ENCODE results near the gene LRRC71.
"Not testable (repeated sequence)": the region's sequence is repeated elsewhere in the genome, so short reads cannot be mapped to it uniquely, and the experiment has no call there.

The LRRC71 gene

DNA sequence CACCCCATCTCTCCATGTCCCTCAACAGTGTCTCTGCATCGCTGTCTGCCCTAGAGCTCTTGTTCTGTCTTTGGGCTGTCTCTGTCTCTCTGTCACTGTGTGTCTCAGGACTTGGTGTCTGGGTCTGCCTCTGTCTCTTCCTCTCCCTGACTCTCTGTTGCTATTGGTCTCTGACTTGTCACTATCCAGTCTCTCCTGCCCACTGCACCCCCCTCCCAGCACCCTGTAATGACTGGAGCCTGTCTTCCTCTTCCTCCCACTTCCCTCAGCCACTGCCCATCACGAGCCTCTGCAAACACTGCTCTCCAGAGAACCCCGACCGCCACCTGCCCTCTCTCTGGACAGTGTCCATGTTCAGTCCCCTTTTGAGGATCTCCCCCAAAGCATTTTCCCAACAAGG is 14.8 kb upstream of the LRRC71 start:
- DNase-seq = no peak

DNA sequence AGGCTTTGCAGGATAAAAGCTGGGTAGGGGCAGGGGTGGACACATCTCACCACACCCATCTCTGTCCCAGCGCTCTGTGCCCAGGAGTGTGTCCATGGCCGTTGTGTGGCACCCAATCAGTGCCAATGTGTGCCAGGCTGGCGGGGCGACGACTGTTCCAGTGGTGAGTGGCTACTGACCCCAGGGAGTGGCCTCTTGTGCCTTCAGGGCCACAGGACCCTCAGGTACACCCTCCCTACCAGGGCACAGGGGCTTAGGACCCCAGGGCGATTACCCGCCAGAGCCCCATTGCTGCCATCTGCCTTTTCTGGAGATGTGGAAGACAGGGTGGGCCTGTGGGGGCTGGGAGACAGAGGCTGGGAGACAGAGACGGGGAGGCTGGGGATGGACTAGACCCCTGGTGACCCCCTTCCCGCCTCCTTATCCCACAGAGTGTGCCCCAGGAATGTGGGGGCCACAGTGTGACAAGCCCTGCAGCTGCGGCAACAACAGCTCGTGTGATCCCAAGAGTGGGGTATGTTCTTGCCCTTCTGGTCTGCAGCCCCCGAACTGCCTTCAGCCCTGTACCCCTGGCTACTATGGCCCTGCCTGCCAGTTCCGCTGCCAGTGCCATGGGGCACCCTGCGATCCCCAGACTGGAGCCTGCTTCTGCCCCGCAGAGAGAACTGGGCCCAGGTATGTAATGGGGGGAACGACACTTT is 14.1 kb upstream of the LRRC71 start:
- no peak for DNase-seq

DNA sequence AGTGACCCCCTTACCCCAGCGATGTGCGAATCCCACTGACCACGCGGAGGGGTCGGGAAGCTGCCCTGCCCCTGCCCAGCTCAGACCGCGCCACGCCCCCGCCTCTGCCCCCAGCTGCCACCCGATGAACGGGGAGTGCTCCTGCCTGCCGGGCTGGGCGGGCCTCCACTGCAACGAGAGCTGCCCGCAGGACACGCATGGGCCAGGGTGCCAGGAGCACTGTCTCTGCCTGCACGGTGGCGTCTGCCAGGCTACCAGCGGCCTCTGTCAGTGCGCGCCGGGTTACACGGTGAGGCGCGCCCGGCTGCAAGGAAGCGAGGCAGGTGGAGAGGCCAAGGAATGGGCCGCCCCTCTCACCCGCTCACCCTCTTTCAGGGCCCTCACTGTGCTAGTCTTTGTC is 11.9 kb upstream of the LRRC71 start:
- no peak for DNase-seq

DNA sequence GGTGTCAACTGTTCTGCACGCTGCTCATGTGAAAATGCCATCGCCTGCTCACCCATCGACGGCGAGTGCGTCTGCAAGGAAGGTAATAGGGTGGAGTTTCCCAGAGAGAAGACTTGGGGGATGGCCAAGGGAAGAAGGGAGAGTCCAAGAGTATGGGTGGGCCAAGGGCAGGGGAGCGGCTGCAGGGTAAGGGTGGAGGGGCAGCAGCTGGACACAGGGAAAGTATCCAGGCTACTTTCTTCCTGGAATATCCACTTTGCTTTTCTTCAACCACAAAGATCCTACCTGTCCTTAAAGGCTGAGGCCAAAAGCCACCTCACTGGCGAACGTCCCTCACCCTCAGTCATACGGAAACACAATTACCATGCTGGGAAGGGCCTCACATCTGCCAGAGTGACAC is 11.5 kb upstream of the LRRC71 start:
- no peak for DNase-seq

DNA sequence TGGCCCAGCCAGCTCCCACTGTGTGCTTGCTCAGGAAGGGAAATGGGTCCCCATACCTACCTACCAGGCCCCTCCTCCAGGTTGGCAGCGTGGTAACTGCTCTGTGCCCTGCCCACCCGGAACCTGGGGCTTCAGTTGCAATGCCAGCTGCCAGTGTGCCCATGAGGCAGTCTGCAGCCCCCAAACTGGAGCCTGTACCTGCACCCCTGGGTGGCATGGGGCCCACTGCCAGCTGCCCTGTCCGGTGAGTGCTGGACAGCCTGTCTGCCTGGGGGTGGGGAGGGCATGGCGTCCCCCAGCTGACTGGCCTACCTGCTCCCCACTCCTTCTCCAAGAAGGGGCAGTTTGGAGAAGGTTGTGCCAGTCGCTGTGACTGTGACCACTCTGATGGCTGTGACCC is 10.8 kb upstream of the LRRC71 start:
- DNase-seq = no peak

DNA sequence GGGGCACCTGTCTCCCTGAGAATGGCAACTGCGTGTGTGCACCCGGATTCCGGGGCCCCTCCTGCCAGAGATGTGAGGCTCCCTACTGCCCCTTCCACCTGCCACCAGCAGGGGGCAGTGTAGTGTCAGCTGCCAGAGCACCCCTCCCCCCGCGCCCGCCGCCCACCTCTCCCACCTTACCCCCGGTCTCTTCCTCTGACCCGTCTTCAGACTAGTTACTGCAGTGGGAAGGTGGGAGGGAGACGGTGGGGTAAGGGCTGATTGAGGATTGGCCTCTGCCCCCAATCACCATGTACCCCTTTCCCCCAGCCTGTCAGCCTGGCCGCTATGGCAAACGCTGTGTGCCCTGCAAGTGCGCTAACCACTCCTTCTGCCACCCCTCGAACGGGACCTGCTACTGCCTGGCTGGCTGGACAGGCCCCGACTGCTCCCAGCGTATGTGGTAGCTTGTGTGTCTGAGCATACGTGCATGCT is 10.1 kb upstream of the LRRC71 start:
- DNase-seq = no peak

DNA sequence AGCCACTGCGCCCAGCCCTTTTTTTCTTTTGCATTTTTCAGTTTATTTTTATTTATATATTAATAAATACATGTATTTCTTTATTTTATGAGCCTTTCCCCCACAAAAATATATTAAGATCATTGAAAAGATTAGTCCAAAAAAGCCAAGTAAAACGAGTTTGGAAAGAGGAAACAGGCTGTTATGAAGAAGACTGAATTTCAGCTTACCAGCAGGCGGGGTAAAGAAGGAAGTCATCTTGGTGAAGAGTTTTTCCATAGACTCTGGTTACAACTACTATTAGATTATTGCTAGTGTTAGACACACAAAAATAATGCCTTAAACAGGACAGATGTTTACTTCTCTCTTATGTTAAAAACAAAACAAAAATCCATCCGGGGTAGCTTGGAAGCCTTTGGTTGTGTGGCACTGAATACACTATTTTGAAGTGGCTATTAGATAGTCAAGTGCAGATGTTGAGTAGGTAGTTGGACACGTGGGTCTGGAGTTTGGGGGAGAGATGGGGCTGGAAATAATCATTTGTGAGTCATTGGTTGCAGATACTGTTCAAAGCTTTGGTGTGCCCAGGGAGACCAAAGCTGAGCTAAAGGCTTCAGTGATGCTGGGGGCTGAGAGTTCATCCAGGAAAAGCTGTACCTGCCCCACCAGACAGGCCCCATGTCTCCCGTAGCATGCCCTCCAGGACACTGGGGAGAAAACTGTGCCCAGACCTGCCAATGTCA is 8.7 kb upstream of the LRRC71 start:
- DNase-seq = no peak

DNA sequence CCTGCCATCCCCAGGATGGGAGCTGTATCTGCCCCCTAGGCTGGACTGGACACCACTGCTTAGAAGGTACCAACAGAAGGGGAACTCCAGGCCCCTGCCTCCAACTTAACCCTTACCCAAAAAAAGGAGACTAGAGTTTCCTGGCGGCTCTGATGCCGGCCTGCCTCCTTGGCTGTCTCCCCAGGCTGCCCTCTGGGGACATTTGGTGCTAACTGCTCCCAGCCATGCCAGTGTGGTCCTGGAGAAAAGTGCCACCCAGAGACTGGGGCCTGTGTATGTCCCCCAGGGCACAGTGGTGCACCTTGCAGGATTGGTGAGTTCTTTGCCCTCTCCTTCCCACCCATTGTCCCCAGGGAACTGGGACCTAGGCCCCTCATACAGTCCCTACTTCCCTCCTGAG is 8.1 kb upstream of the LRRC71 start:
- no peak for DNase-seq

DNA sequence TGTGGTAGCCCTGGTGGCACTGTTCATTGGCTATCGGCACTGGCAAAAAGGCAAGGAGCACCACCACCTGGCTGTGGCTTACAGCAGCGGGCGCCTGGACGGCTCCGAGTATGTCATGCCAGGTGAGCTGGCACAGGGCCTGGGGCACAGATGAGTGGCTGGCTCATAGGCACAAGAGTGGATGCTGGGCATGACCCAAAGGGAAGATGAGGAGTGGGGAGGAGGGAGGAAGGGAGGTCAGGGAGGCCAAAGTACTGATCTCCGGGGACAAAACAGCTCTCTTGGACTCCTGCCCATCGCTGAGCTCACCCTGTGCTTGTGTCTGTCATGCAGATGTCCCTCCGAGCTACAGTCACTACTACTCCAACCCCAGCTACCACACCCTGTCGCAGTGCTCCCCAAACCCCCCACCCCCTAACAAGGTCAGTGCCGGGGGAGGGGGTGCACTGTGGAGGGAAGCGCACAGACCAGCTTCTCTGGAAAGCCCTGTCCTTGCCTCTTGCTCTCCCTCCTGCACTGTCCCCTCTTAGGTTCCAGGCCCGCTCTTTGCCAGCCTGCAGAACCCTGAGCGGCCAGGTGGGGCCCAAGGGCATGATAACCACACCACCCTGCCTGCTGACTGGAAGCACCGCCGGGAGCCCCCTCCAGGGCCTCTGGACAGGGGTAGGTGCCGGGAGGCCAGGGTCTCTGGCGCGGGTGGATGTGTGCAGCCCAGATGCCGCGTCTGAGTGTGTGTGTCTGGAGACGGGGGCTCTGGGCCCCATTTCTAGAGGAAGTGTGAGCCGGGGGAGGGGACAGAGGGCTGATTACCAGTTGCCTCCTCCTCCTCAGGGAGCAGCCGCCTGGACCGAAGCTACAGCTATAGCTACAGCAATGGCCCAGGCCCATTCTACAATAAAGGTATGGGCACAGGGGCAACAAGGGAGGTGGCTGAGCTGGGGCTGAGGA is 7.3 kb upstream of the LRRC71 start:
- DNase-seq = no peak

DNA sequence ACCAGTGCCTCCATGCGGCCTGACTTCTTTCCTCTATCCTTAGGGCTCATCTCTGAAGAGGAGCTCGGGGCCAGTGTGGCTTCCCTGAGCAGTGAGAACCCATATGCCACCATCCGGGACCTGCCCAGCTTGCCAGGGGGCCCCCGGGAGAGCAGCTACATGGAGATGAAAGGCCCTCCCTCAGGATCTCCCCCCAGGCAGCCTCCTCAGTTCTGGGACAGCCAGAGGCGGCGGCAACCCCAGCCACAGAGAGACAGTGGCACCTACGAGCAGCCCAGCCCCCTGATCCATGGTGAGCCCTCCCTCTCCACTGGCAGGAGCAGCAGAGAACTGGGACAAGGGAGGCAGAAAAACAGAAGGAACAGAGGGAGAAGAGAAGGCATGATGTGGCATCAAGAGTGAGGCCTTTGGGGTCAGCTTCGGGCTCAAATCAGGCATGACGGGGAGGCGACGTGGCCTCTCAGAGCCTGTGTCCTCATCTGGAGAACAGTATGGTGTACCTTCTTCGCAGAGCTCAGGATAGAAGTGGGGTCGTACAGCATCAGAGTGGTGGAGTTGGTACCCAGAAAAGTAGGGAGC is 6.5 kb upstream of the LRRC71 start:
- no peak for DNase-seq

DNA sequence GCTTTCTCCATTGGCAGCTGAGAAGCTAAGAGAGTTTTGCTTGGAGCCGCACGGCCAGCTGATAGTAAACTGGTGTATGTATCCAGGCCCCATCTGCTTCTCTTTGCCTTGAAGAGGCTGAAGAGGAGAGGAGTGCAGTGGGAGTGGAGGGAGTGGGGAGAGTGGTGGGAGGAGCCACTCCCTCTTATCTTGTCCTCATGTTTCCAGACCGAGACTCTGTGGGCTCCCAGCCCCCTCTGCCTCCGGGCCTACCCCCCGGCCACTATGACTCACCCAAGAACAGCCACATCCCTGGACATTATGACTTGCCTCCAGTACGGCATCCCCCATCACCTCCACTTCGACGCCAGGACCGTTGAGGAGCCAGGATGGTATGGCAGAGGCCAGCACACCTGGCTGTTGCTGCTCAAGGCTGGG is 6.0 kb upstream of the LRRC71 start:
- DNase-seq = no peak

DNA sequence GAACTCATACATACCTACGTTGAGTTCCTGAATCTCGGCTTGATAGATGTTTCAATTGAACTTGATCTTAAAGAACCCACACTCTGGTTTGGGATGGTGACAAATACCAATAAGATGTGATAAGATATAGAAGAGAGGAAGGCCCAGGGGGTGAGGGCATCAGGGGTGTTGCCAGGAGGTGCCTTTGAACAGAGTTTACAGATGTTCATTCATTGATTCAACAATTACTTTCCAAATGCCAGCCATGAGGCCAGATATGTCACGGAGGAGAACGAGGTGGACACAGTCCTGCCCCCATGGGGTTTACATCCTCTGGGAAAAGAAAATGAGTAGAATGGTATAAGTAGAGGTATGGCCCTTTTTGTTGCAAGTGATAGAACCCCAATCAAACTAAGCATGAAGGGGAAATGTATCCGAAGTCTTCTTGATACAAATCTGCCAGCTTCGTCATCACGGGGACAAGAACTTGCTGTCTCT is 659 bp downstream of the LRRC71 start:
- DNase-seq = no peak

DNA sequence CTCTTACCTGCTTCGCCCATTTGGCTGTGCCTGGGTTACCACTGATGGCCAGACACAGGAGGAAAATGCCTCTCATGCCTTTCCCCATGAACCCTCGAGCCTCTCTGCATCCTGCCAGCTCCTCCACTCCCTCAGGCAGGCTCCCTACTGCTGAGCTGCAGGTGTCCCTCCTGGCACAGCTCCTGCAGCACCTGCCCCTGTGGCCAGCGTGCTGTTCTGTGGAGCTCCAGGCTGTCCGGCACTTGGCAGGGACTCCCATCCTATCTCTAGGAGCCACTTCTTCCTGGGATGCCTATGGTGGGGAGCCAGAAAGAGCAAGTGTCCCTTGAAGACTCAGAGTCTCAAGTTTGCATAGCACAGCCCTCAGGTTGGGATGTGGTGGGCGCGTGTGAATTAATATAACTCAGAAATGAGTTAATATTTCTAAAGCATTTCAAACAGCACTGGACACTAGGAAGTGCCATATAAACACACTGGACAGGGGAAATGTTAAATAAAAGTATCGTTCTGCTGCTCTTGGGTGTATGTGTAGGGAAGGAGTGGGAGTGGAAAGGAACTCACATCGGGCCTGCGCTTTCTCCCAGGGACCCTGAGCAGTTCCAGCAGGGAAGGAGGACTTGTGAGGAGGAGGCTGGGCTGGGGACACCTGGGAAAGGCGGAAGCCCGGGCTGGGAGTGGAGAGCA is 2.7 kb downstream of the LRRC71 start:
- no peak for DNase-seq

DNA sequence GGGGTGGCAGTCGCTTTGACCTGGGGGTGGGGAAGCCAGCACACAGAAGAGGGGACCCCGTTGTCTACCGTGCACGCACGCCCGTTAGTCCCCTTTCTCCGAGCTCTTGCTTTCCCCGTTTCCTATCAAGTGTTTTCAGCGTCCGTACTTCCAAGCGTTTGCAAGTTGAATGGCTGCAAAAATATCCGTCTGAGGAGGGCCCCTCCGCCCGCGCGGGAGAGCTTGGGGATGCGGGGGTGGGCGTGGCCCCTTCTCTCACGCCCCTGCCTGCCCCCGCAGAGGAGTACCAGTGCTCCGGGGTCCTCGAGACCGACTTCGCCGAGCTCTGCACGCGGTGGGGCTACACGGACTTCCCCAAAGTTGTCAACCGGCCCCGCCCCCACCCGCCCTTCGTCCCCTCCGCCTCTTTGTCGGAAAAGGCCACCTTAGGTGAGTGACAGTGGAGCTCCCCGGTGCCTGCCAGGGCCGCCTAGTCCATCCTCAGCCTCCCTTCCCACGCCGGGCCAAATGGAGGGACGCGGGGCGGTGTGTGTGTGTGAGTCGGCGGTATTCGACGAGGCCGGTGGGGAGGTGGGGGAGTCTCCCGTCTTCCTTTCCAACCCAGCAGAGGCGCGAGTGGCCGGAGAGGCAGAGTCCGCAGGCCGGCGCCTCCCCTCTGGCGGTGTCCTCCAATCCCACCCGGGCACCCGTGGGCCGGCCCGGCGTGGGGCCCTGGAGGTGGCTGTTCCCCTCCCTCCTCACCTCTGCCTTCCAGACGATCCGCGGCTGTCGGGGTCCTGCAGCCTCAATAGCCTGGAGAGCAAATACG is 3.4 kb downstream of the LRRC71 start:
- no peak for DNase-seq

DNA sequence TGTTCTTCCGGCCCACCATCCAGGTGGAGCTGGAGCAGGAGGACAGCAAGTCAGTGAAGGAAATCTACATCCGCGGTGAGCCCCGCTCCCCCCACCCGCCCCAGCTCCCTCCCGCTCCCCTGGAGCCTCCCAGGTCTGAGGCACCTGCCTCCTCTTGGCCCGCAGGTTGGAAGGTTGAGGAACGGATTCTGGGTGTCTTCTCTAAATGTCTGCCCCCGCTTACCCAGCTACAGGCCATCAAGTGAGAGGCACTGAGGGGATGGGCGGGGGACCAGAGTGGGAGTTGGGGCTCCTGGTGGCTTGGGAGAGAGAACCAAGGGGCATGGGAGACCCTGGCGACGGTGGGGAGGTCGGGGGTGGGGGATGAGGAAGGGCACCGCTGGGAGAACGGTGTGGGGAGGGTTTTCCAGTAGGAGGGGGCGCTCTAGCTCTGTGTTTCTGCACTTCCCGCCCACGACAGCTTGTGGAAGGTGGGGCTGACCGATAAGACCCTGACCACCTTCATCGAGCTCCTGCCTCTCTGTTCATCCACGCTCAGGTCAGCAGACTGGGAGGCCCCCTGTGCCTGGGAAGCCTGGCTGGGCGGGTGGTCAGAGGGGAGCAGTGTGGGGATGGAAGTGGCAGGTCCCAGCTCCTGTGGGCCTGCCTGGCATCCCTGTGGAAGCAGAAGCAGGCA is 4.2 kb downstream of the LRRC71 start:
- DNase-seq = no peak

DNA sequence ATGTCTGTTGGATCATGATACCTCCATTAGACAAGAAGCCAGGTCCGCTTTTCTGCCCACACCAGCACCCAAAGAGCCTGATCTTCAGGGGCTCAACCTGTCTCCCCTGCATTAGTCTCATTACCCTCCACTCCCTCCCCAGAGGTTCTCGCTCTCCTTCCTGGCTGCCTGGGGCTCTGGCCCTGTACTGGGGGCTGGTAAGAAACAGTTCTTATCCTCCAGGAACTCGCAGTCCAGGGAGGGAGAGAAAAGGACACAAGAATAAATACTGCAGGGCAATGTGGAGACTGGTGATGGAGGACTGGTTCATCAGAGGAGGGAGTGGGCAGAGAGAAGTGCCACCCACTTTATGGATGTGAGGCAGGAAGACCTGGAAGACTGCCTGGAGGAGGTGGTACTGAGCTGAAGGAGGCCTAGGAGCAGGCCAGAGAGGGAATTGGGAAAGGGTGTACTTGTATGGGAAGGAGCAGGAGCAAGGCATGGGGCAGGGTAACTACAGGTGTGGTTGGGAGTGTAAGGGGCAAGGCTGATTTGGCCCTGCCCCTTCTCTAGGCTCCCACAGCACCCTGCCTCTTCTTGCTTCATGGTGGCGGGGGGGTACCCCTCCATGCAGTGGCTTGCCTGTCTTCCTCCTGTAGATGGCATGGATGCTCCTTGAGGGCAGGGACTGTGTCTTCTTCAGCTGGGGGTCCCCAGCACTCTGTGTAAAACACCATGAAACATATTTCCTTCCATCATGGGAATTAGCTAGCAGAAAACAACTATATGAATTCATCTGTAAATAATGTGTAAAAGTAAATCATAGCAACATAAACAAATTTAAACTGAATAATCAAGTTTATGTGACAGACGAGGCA is 5.0 kb downstream of the LRRC71 start:
- DNase-seq = no peak

DNA sequence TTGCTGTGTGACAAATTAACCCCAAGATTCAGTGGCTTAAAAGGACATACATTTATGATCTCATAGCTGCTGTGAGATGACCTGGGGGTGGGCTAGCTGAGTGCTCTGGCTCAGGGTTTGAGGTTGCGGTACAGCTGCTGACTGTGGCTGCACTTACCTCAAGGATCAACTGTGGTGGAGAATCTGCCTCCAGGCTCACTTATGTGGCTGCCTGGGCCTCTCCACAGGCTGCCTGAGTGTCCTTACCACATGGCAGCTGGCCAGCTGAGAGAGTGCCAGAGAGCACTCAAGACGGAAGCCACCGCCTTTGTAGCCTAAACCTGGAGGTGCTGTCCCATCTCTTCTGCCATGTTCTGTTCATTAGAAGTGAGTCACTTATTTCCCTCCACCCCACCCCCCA is 5.7 kb downstream of the LRRC71 start:
- no peak for DNase-seq

DNA sequence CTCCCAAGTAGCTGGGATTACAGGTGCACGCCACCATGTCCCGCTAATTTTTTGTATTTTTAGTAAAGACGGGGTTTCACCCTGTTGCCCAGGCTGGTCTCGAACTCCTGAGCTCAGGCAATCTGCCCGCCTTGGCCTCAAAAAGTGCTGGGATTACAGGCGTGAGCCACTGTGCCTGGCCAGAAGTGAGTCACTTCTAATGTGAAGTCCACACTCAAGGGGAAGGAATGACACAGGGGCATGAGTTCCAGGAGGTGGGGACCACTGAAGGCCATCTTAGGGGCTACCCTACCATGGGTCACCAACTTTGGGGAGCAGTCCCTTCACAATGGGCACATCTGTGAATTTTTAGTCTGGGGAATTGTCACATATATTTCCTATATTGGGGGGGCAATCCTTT is 6.3 kb downstream of the LRRC71 start:
- DNase-seq = not testable (repeated sequence)

DNA sequence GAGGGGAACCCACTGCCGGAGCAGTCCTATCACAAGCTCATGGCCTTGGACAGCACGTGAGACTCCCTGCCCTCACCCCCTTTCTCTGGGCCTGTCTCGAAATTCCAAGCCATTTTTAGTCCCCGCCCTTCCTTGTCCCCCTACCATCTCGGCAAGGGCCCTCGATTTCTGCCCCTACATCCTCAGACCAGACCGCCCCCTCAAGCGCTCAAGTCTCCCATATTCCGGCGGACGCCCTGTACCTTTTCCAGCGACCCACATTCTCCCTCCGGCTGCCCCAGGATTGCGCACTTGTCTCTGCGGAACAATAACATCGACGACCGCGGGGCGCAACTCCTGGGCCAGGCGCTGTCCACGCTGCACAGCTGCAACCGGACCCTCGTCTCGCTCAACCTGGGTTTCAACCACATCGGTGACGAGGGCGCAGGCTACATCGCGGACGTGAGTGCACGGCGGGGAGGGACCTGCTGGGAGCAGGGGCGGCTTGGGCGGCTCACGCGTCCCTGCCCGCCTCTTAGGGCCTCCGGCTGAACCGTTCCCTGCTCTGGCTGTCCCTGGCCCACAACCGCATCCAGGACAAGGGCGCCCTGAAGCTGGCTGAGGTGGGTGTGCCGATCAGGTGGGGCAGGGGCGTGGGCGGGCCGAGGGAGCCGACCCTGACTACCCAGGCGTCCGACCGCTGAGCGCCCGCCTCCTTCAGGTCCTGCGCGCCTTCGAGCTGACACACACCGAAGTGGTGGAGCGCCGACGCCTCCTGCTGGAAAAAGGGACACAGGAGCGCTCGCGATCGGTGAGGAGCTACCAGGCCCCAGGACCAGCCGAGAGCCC is 7.0 kb downstream of the LRRC71 start:
- DNase-seq = peak; percentile 85
